ENCODE measurements around the gene ANKRD18A.

The ANKRD18A gene

GRCh38 chr9:38620483-38621433, at the start of gene ANKRD18A:
ANKRD18A (minus strand) TSS chr9:38620596; CDS start chr9:38620285, 311 bp downstream.
- DNase-seq = peak; percentile 93
- peak within 1 kb of the TSS; percentile 67 for H3K27ac ChIP-seq
- peaks cover 7% of the 10 kb centered on the region for H3K9me3 ChIP-seq (ENCODE audit: severe bottlenecking)
- no peaks in the 10 kb centered on the region for H3K36me3 ChIP-seq
- peak; percentile 80 for TF ChIP-seq CTCF (IDR thresholded peaks at IDR 0.05; ENCODE audit: low read depth, low read length)
- peak within 1 kb of the TSS; percentile 80 for H3K4me3 ChIP-seq (ENCODE audit: low read depth, low read length)
- peaks cover 7% of the 10 kb centered on the region for H3K27me3 ChIP-seq (ENCODE audit: insufficient read depth, low read depth, severe bottlenecking)

- Histone ChIP-seq H3K9me3 (ENCODE audit: severe bottlenecking) (no peaks in the 10 kb centered on the region), H3K27ac (no peak overlapping the region), H3K4me3 (ENCODE audit: low read depth, low read length) (no peak overlapping the region), H3K27me3 (ENCODE audit: insufficient read depth, low read depth, severe bottlenecking) (no peaks in the 10 kb centered on the region), H3K36me3 (no peaks in the 10 kb centered on the region)
- DNase-seq = no peak
- no peak for TF ChIP-seq CTCF (IDR thresholded peaks at IDR 0.05; ENCODE audit: low read depth, low read length)
These were observed 48.5 kb upstream of the ANKRD18A start for GRCh38 chr9:38668791-38669466.

- Histone ChIP-seq H3K9me3 (ENCODE audit: severe bottlenecking) (no peaks in the 10 kb centered on the region), H3K36me3 (no peaks in the 10 kb centered on the region), H3K4me3 (ENCODE audit: low read depth, low read length) (no peak overlapping the region), H3K27me3 (ENCODE audit: insufficient read depth, low read depth, severe bottlenecking) (no peaks in the 10 kb centered on the region), H3K27ac (no peak overlapping the region)
- no peak for DNase-seq
- TF ChIP-seq CTCF (IDR thresholded peaks at IDR 0.05; ENCODE audit: low read depth, low read length) = peak; percentile 39; the same call in 1 of the 2 replicates
These were observed 42.6 kb upstream of the ANKRD18A start for GRCh38 chr9:38662763-38663593.

GRCh38 chr9:38659538-38659937, 39.1 kb upstream of the ANKRD18A start:
- Histone ChIP-seq H3K27me3 (ENCODE audit: insufficient read depth, low read depth, severe bottlenecking) (no peaks in the 10 kb centered on the region), H3K36me3 (no peaks in the 10 kb centered on the region), H3K4me3 (ENCODE audit: low read depth, low read length) (no peak overlapping the region), H3K9me3 (ENCODE audit: severe bottlenecking) (no peaks in the 10 kb centered on the region), H3K27ac (no peak overlapping the region)
- DNase-seq = no peak
- no peak for TF ChIP-seq CTCF (IDR thresholded peaks at IDR 0.05; ENCODE audit: low read depth, low read length)

- Histone ChIP-seq H3K27ac (no peak overlapping the region), H3K36me3 (no peaks in the 10 kb centered on the region), H3K9me3 (ENCODE audit: severe bottlenecking) (no peaks in the 10 kb centered on the region), H3K4me3 (ENCODE audit: low read depth, low read length) (no peak overlapping the region), H3K27me3 (ENCODE audit: insufficient read depth, low read depth, severe bottlenecking) (no peaks in the 10 kb centered on the region)
- TF ChIP-seq CTCF (IDR thresholded peaks at IDR 0.05; ENCODE audit: low read depth, low read length) = no peak
- DNase-seq = no peak
These were observed 36.5 kb upstream of the ANKRD18A start for GRCh38 chr9:38656896-38657295.

Data from WERI-Rb-1 (cell line).